Measurements from ENCODE around the gene LCN6. TPM values are rescaled to one million over a fixed set of nuclear protein-coding genes. Genes with fewer than 3 reads are reported as not detected.

Gene LCN6
- total and polyA plus RNA-seq, 2 of the 13 experiments (the other 11 are each of a cell fraction or from before 2014, with no cell fraction given): not detected

GRCh38 chr9:136740971-136741882, 7.1 kb downstream of the LCN6 start (continued):
- TF ChIP-seq HDAC1 (CRISPR knock-in tag; IDR thresholded peaks at IDR 0.05) (peak; percentile 53; the same call in 1 of the 2 replicates), ZBTB38 (CRISPR knock-in tag; IDR thresholded peaks at IDR 0.05) (no peak), GTF2F1 (IDR thresholded peaks at IDR 0.05; ENCODE audit: low read length) (no peak), ZNF275 (CRISPR knock-in tag; IDR thresholded peaks at IDR 0.05; ENCODE audit: borderline replicate concordance) (peak; percentile 46; the same call in 1 of the 2 replicates), ZNF235 (CRISPR knock-in tag; IDR thresholded peaks at IDR 0.05; ENCODE audit: borderline replicate concordance) (no peak), NFKBIZ (CRISPR knock-in tag; IDR thresholded peaks at IDR 0.05) (0 out of 2 replicates have a peak, but pooled peaks have one; percentile 40), ZFP41 (CRISPR knock-in tag; IDR thresholded peaks at IDR 0.05; ENCODE audit: borderline replicate concordance) (0 out of 2 replicates have a peak, but pooled peaks have one; percentile 51), ZBTB1 (CRISPR knock-in tag; IDR thresholded peaks at IDR 0.05; ENCODE audit: borderline replicate concordance) (no peak), ZFP37 (CRISPR knock-in tag; IDR thresholded peaks at IDR 0.05; ENCODE audit: borderline replicate concordance) (peak; percentile 45; the same call in 1 of the 2 replicates), KDM2A (CRISPR knock-in tag; IDR thresholded peaks at IDR 0.05; ENCODE audit: borderline replicate concordance, low read depth) (peak; percentile 60), MAZ (IDR thresholded peaks at IDR 0.05; ENCODE audit: borderline replicate concordance, low read depth, low read length) (no peak), MAZ (CRISPR knock-in tag; IDR thresholded peaks at IDR 0.05; ENCODE audit: low read depth) (peak; percentile 78), ZNF772 (CRISPR knock-in tag; IDR thresholded peaks at IDR 0.05) (no peak), ZNF768 (CRISPR knock-in tag; IDR thresholded peaks at IDR 0.05) (no peak), KDM6A (CRISPR knock-in tag; IDR thresholded peaks at IDR 0.05; ENCODE audit: low read depth) (0 out of 2 replicates have a peak, but pooled peaks have one; percentile 12), FOXA3 (CRISPR knock-in tag; IDR thresholded peaks at IDR 0.05) (peak; percentile 63), ZNF138 (CRISPR knock-in tag; IDR thresholded peaks at IDR 0.05; ENCODE audit: low read depth) (no peak), ZSCAN21 (CRISPR knock-in tag; IDR thresholded peaks at IDR 0.05; ENCODE audit: borderline replicate concordance) (peak; percentile 80; the same call in 1 of the 2 replicates), PATZ1 (CRISPR knock-in tag; IDR thresholded peaks at IDR 0.05) (peak; percentile 82), ZNF430 (CRISPR knock-in tag; IDR thresholded peaks at IDR 0.05) (peak; percentile 78; the same call in 1 of the 2 replicates), SPEN (CRISPR knock-in tag; IDR thresholded peaks at IDR 0.05; ENCODE audit: low read depth) (0 out of 2 replicates have a peak, but pooled peaks have one; percentile 38), THAP11 (CRISPR knock-in tag; IDR thresholded peaks at IDR 0.05) (peak; percentile 61)
- TF ChIP-seq, protein P1, sequence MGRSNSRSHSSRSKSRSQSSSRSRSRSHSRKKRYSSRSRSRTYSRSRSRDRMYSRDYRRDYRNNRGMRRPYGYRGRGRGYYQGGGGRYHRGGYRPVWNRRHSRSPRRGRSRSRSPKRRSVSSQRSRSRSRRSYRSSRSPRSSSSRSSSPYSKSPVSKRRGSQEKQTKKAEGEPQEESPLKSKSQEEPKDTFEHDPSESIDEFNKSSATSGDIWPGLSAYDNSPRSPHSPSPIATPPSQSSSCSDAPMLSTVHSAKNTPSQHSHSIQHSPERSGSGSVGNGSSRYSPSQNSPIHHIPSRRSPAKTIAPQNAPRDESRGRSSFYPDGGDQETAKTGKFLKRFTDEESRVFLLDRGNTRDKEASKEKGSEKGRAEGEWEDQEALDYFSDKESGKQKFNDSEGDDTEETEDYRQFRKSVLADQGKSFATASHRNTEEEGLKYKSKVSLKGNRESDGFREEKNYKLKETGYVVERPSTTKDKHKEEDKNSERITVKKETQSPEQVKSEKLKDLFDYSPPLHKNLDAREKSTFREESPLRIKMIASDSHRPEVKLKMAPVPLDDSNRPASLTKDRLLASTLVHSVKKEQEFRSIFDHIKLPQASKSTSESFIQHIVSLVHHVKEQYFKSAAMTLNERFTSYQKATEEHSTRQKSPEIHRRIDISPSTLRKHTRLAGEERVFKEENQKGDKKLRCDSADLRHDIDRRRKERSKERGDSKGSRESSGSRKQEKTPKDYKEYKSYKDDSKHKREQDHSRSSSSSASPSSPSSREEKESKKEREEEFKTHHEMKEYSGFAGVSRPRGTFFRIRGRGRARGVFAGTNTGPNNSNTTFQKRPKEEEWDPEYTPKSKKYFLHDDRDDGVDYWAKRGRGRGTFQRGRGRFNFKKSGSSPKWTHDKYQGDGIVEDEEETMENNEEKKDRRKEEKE (IDR thresholded peaks at IDR 0.05): no peak
